Brain microvascular endothelial cell (primary cell): ENCODE results near the gene PDSS2.
"Not testable (repeated sequence)": the region's sequence is repeated elsewhere in the genome, so short reads cannot be mapped to it uniquely, and the experiment has no call there.

Experiments used
- DNase-seq: peaks from one replicate; pipeline ENCODE4 v3.0.0-alpha.2; 2020
- H3K27ac ChIP-seq: fragments of 250-450 bp; sonication (Bioruptor Pico); 2 replicates; pipeline ENCODE4 v1.5.1; 2020; ENCODE audit warnings: mild to moderate bottlenecking, moderate library complexity
- H3K27me3 ChIP-seq: fragments of 250-450 bp; sonication (Bioruptor Pico); replicated peaks from 2 replicates; pipeline ENCODE4 v1.5.1; 2020; ENCODE audit warnings: mild to moderate bottlenecking
- H3K36me3 ChIP-seq: fragments of 250-450 bp; sonication (Bioruptor Pico); replicated peaks from 2 replicates; pipeline ENCODE4 v1.5.1; 2020; ENCODE audit warnings: mild to moderate bottlenecking
- H3K4me3 ChIP-seq: 2 replicates; pipeline ENCODE4 v1.5.1; 2011; ENCODE audit warnings: low read depth, mild to moderate bottlenecking, control low read depth, low read length, moderate library complexity
- CTCF ChIP-seq: IDR thresholded peaks from 2 replicates; pipeline ENCODE4 v1.5.1; 2011; ENCODE audit warnings: low read depth, mild to moderate bottlenecking, moderate library complexity, low read length, control low read depth, inconsistent platforms; ENCODE audit errors: missing control alignments
- in situ Hi-C: cut with HindIII; loops from 2 replicates; pipeline ENCODE4 v1.10.0; 2017; ENCODE audit warnings: low sequenced_read_pairs, low pct_ligation_motif_present

PDSS2 gene

GRCh38 chr6:107152638-107153430 is 306.5 kb downstream of the PDSS2 start:
- Histone ChIP-seq H3K27me3 (no peaks in the 10 kb centered on the region), H3K36me3 (no peaks in the 10 kb centered on the region), H3K4me3 (no peak overlapping the region), H3K27ac (no peak overlapping the region)
- in situ Hi-C loops = no loop called here
- no peak for DNase-seq
- no peak for TF ChIP-seq CTCF

GRCh38 chr6:107144666-107145065 is 314.7 kb downstream of the PDSS2 start:
- no peak for DNase-seq
- H3K36me3 ChIP-seq = no peaks in the 10 kb centered on the region
- no peak overlapping the region for H3K27ac ChIP-seq
- in situ Hi-C loops = no loop called here
- H3K4me3 ChIP-seq = no peak overlapping the region
- H3K27me3 ChIP-seq = no peaks in the 10 kb centered on the region
- no peak for TF ChIP-seq CTCF

- no peak for DNase-seq
- in situ Hi-C loops = no loop called here
- H3K27ac ChIP-seq = no peak overlapping the region
Observed at GRCh38 chr6:107144014-107144413, 315.4 kb downstream of the PDSS2 start.

GRCh38 chr6:107140581-107140980 is 318.8 kb downstream of the PDSS2 start:
- Histone ChIP-seq H3K27me3 (no peaks in the 10 kb centered on the region), H3K27ac (no peak overlapping the region), H3K36me3 (no peaks in the 10 kb centered on the region), H3K4me3 (no peak overlapping the region)
- TF ChIP-seq CTCF = no peak
- in situ Hi-C loops = no loop called here
- DNase-seq = no peak

More at GRCh38 chr6:107144014-107144413, 315.4 kb downstream of the PDSS2 start:
- Histone ChIP-seq H3K4me3 (no peak overlapping the region), H3K27me3 (no peaks in the 10 kb centered on the region), H3K36me3 (no peaks in the 10 kb centered on the region)
- TF ChIP-seq CTCF = no peak

GRCh38 chr6:107136324-107136723 is 323.0 kb downstream of the PDSS2 start:
- H3K36me3 ChIP-seq, H3K27me3 ChIP-seq, in situ Hi-C loops, H3K27ac ChIP-seq, DNase-seq, H3K4me3 ChIP-seq: not testable (repeated sequence)

GRCh38 chr6:107135048-107135680 is 324.2 kb downstream of the PDSS2 start:
- H3K27ac ChIP-seq, H3K27me3 ChIP-seq, H3K4me3 ChIP-seq, DNase-seq, H3K36me3 ChIP-seq, in situ Hi-C loops: not testable (repeated sequence)
